Activated naive CD4-positive, alpha-beta T cell treated with anti-CD3 and anti-CD28 coated beads, Interleukin-2, amount 10 ng/mL, durations not matched to agents 5 hours and 36 hours (primary cell): ENCODE data around the gene ZBP1. TPM values are rescaled to one million over a fixed set of nuclear protein-coding genes. Genes with fewer than 3 reads are reported as not detected.

Source experiments
- total RNA-seq, 2 experiments: library from RNA; stranded (reverse); gene quantifications; one replicate each; pipeline ENCODE4 v1.2.3, GENCODE V29; 2021

The ZBP1 gene, protein sequence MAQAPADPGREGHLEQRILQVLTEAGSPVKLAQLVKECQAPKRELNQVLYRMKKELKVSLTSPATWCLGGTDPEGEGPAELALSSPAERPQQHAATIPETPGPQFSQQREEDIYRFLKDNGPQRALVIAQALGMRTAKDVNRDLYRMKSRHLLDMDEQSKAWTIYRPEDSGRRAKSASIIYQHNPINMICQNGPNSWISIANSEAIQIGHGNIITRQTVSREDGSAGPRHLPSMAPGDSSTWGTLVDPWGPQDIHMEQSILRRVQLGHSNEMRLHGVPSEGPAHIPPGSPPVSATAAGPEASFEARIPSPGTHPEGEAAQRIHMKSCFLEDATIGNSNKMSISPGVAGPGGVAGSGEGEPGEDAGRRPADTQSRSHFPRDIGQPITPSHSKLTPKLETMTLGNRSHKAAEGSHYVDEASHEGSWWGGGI
- total RNA-seq: 10 to 100 TPM; 10.9 to 11.7 TPM

DNA sequence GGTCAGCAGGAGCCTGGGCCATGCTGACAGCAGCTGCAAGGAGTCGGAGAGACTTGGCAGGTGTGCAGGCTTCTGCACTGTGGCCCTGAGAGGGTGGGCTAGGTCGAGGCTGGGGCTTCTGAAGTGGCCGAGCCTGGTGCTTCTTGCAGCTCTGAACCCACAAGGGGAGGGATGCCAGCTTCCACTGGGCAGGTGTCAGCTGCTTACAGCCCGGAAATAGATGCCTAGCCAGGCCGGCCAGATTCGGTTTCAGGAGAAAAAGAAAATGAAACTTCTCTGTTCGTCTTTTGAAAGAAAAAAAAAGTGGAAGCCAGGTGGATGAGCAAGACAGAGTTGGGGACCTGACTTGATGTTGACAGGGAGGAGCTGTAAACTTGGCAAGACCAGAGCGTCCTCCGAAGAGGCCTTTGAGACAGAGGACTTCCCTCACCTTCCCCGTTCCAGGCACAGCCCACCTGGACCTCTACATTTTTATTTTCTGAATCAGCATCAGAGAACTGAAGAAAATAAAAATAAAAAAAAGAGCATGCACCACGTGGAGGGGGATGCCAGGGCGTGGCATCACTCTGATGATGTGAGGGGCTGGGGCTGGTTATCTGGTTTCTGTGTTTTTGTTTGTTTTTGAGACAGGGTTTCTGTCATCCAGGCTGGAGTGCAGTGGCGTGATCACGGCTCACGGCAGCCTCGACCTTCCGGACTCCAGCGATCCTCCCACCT lies at the start of gene ZBP1:
Gene ZBP1, minus strand, starts transcription at position 153 of the 717 bp plus-strand sequence. Its CDS starts 131 bp downstream, at position 22.

DNA sequence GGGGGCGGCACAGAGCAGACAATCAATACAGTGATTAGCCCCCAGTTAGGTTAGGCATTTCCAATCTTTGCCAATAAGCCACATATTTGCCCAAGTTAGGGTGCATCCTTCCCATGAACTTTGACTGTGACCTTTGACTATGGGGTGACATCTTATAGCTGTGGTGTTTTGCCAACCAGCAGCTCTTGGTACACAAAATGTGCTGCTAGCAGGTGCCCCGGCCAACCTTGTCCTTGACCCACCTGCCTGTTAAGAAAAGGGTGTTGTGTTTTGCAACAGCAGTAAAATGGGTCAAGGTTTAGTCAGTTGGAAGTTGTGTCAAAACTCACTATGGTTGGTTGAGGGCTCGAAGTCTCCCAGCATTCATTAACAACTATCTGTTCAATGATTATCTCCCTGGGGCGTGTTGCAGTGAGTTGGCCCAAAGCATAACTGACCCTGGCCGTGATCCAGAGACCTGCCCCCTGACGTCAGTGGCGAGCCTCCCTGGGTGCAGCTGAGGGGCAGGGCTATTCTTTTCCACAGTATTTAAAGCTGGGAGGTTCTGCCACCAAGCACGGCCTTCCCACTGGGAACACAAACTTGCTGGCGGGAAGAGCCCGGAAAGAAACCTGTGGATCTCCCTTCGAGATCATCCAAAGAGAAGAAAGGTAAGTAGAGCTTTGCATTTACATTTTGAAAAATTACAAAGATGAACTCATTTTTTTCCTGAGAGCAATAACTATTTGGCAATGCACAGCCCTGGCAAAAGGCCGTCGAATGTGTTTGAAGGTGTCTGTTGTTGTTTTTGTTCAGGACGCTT lies 59.5 kb downstream of the ZBP1 start, which contains the start of gene PCK1:
Gene PCK1, plus strand, starts transcription at position 557 of the 802 bp plus-strand sequence. CDS start 302 bp downstream, outside the sequence.

Other genes starting within 250 kb of the ZBP1 start
- 100 to 1,000 TPM; 133 TPM for gene RBM38, start 229.0 kb downstream of the ZBP1 start, total RNA-seq
- not detected for gene CTCFL, start 95.3 kb downstream of the ZBP1 start, total RNA-seq
- not detected for gene PCK1, start 59.3 kb downstream of the ZBP1 start, total RNA-seq
- gene PMEPA1, start 89.6 kb upstream of the ZBP1 start, total RNA-seq: 1 to 10 TPM in 1 of 2 experiments, under 1 TPM in 1; 0.91 to 1.1 TPM